ENCODE results near the gene ACE.

Gene ACE

GRCh38 chr17:63537001-63537400, 60.1 kb downstream of the ACE start:
- no peak for DNase-seq (ENCODE audit: low read depth, low spot score)

GRCh38 chr17:63537991-63538692, 61.3 kb downstream of the ACE start:
- no peak for DNase-seq (ENCODE audit: low read depth, low spot score)

- no peak for DNase-seq (ENCODE audit: low read depth, low spot score)
Observed at GRCh38 chr17:63538693-63539595, 62.1 kb downstream of the ACE start.

DNA sequence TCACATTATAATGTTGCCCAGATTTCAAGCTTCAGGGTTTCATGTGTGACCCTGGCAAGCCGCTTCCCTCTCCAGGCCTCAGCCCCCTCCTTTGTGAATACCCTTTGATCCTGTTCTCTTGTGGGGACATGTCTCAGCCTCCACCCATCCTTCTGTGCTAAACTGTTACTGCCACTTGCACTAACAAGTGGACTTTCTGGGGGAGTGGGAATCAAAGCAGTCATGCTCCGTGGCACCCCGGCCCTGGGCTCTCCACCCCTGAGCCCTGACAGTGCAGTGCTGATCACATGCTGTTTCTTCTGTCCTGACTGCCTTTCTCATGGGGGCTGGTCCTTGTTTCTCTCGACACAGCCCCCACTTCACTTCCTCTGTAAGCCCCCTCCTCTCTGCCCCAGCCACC, 63.7 kb downstream of the ACE start:
- DNase-seq (ENCODE audit: low read depth, low spot score): no peak

DNA sequence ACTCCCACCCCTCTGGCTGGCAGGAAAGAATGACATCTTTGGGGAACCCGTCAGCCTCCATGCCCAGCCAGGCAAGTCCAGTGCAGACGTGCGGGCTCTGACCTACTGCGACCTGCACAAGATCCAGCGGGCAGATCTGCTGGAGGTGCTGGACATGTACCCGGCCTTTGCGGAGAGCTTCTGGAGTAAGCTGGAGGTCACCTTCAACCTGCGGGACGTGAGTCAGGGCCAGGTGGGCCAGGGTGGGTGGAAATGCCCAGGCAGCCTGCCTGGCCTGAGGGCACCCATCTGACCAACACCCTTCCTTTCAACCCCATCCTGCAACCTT, 65.3 kb downstream of the ACE start:
- DNase-seq (ENCODE audit: low read depth, low spot score): no peak

DNA sequence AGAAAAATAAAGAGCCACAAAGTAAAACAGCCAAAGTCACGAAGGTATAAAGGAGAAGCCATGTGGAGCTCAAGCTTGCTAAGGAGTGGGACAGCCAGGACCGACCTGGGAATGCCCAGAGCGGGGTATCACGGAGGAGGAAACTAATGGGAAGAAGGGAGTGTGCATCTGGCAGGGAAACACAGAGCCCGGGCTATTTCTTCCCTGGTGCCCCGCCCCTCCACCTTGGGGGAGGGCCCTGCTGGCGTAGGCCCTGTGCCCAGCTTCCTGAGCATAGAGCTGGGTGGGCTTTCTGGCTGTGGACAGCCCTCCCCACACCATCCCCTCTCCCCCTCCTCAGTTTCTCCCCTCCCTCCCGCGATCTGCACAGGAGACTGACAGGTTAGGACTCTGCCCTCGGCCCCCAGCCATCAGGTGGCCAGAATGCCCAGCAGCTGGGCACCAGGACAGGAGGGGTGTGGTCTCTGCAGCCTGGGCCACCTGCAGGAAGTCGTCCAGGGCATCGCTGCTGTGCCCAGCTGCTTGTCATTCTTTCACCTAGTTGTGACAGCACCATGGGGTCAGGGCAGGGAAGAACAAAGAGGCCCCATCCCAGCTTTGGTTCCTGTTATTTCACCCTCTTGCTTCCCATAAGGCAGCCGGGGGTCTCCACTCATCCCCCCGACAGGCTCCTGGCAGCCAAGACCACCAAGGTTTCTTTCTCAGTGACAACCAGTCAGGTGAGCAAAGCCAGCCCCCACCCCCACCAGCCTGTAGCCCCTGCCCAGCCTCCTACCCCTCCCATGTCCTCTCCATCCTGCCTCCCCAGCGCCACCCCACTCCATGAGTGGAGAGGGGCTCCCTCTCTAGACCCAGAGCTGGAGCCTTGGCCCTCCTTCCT, 66.3 kb downstream of the ACE start:
- no peak for DNase-seq (ENCODE audit: low read depth, low spot score)

DNA sequence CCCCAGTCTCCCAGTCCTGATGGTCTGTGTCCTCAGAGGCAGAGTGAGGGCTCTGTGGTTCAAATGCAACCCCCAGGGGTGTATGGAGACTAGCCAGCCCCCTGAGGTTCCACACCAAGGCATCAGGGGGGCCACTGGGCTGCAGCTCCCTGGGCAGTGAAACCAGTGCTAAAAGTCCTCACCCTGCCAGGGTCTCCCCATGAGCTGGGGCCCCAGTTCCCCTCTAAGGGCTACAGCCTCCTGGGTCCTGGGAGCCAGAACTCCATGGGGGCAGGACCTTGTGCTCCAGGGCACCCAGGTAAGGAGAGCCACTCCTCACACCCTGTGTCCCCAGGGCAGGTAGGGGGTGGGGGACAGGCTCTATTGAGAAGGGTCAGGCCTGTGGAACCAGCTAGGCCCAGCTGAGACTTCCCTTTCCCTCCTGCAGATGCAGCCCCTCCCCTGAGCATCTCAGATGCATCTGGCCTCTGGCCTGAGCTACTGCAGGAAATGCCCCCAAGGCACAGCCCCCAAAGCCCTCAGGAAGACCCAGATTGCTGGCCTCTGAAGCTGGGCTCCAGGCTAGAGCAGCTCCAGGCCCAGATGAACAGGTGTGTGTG, 67.1 kb downstream of the ACE start:
- DNase-seq (ENCODE audit: low read depth, low spot score): no peak

GRCh38 chr17:63544467-63545301, 67.8 kb downstream of the ACE start:
- DNase-seq (ENCODE audit: low read depth, low spot score): no peak

GRCh38 chr17:63546308-63547082, 69.6 kb downstream of the ACE start:
- no peak for DNase-seq (ENCODE audit: low read depth, low spot score)

GRCh38 chr17:63547083-63547523, 70.2 kb downstream of the ACE start:
- no peak for DNase-seq (ENCODE audit: low read depth, low spot score)
